Measurements from ENCODE around the gene COX4I1.

GRCh38 chr16:85853547-85854545 is 54.4 kb downstream of the COX4I1 start:
- no peak for TF ChIP-seq CTCF (IDR thresholded peaks at IDR 0.05)
- TF ChIP-seq EZH2 (IDR thresholded peaks at IDR 0.05; ENCODE audit: borderline replicate concordance, insufficient read depth, low read depth, low read length, poor library complexity, severe bottlenecking): no peak

Measured in B cell (primary cell).